WERI-Rb-1 (cell line): Measurements from ENCODE around the gene KIF1B.

Experiments used
- DNase-seq: peaks from one replicate; pipeline ENCODE4 v3.0.0-alpha.2; 2020
- H3K27ac ChIP-seq: fragments of 250-450 bp; sonication (Bioruptor Pico); 2 replicates; pipeline ENCODE4 v1.5.1; 2020; ENCODE audit warnings: mild to moderate bottlenecking, moderate library complexity
- H3K27me3 ChIP-seq: fragments of 250-450 bp; sonication (Bioruptor Pico); 2 replicates; pipeline ENCODE4 v1.5.1; 2021; ENCODE audit warnings: mild to moderate bottlenecking, low read depth, moderate library complexity; ENCODE audit not compliant: insufficient read depth, severe bottlenecking
- H3K36me3 ChIP-seq: fragments of 250-450 bp; sonication (Bioruptor Pico); 2 replicates; pipeline ENCODE4 v1.5.1; 2020; ENCODE audit warnings: mild to moderate bottlenecking, moderate library complexity
- H3K4me3 ChIP-seq: 2 replicates; pipeline ENCODE4 v1.5.1; 2011; ENCODE audit warnings: low read depth, mild to moderate bottlenecking, control low read depth, low read length
- H3K9me3 ChIP-seq: fragments of 250-450 bp; sonication (Bioruptor Pico); 2 replicates; pipeline ENCODE4 v1.5.1; 2021; ENCODE audit warnings: mild to moderate bottlenecking, moderate library complexity; ENCODE audit not compliant: severe bottlenecking
- CTCF ChIP-seq: IDR thresholded peaks from 2 replicates; pipeline ENCODE4 v1.5.1; 2011; ENCODE audit warnings: low read depth, mild to moderate bottlenecking, control low read depth, inconsistent platforms, low read length

The KIF1B gene

GRCh38 chr1:10389271-10389973 lies 179.1 kb downstream of the KIF1B start:
- Histone ChIP-seq H3K27me3 (no peaks in the 10 kb centered on the region), H3K9me3 (peaks cover 2% of the 10 kb centered on the region), H3K36me3 (peaks cover 12% of the 10 kb centered on the region), H3K4me3 (no peak overlapping the region), H3K27ac (no peak overlapping the region)
- TF ChIP-seq CTCF, result no peak
- DNase-seq, result no peak

GRCh38 chr1:10396870-10397269 lies 186.5 kb downstream of the KIF1B start:
- Histone ChIP-seq H3K27ac (no peak overlapping the region), H3K36me3 (peaks cover 28% of the 10 kb centered on the region), H3K9me3 (peaks cover 2% of the 10 kb centered on the region), H3K4me3 (no peak overlapping the region), H3K27me3 (no peaks in the 10 kb centered on the region)
- TF ChIP-seq CTCF, result no peak
- no peak for DNase-seq

- Histone ChIP-seq H3K27me3 (no peaks in the 10 kb centered on the region), H3K27ac (peak overlapping the region; percentile 96), H3K36me3 (peaks cover 42% of the 10 kb centered on the region), H3K9me3 (peaks cover 2% of the 10 kb centered on the region), H3K4me3 (peak overlapping the region; percentile 80)
- no peak for DNase-seq
- no peak for TF ChIP-seq CTCF
Observed at GRCh38 chr1:10398278-10398733, 187.9 kb downstream of the KIF1B start.

- Histone ChIP-seq H3K27ac (peak within 1 kb of the TSS; percentile 96), H3K36me3 (peaks cover 48% of the 10 kb centered on the region), H3K9me3 (peaks cover 2% of the 10 kb centered on the region), H3K27me3 (no peaks in the 10 kb centered on the region), H3K4me3 (peak within 1 kb of the TSS; percentile 80)
- DNase-seq, result peak; percentile 99
- TF ChIP-seq CTCF, result peak; percentile 17; the same call in 1 of the 2 replicates
Observed at GRCh38 chr1:10398734-10399443, 188.5 kb downstream of the KIF1B start, which contains the start of gene PGD. TSS of gene PGD (plus strand) at chr1:10399064. CDS start at chr1:10399118, 54 bp downstream.

- Histone ChIP-seq H3K27ac (peak overlapping the region; percentile 96), H3K4me3 (peak overlapping the region; percentile 80), H3K36me3 (peaks cover 52% of the 10 kb centered on the region), H3K9me3 (no peaks in the 10 kb centered on the region), H3K27me3 (no peaks in the 10 kb centered on the region)
- no peak for TF ChIP-seq CTCF
- peak; percentile 34 for DNase-seq
Observed at GRCh38 chr1:10399444-10399941, 189.1 kb downstream of the KIF1B start.
